ENCODE measurements around the gene TMEM260. TPM values are rescaled to one million over a fixed set of nuclear protein-coding genes. Genes with fewer than 3 reads are reported as not detected.
"Not testable (repeated sequence)": the region's sequence is repeated elsewhere in the genome, so short reads cannot be mapped to it uniquely, and the experiment has no call there.

The TMEM260 gene
- total RNA-seq, 1 donor from 2014 or later, result 20.6 TPM

DNA sequence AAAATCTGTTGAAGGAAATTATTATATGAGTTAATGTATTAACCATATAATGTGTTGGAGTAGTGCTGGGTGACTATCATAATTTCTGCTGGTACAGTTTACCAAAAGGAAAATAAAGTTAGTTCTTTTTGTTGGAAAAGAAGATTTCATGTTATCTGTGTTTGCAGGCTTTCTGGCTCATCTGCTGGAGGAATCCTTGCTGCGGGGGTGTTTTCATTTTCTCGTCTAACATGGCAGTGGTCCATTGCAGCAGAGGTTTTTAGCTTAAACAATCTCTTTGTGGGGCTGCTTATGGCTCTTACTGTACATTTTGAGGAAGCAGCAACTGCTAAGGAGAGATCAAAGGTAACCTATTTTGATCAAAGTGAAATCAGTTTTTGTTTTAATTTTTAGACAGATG lies 24.1 kb downstream of the TMEM260 start:
- Histone ChIP-seq H3K4me1 (ENCODE audit: insufficient read depth, low read length) (no peaks in the 10 kb centered on the region), H2AFZ (ENCODE audit: low read depth, low read length) (no peak overlapping the region), H3K4me3 (ENCODE audit: insufficient read depth, low read depth, low read length) (no peak overlapping the region), H3K4me2 (ENCODE audit: low read length) (no peak overlapping the region), H3K36me3 (ENCODE audit: insufficient read depth, low read length) (no peaks in the 10 kb centered on the region), H3K9ac (ENCODE audit: low read length) (no peak overlapping the region), H3K27ac (ENCODE audit: low read depth, low read length) (no peak overlapping the region), H3K9me3 (ENCODE audit: insufficient read depth, low read depth, low read length) (no peaks in the 10 kb centered on the region), H3K79me2 (ENCODE audit: insufficient read depth, low read length) (no peaks in the 10 kb centered on the region), H4K20me1 (ENCODE audit: insufficient read depth, low read length) (no peaks in the 10 kb centered on the region), H3K27me3 (ENCODE audit: insufficient read depth, low read length) (no peaks in the 10 kb centered on the region)
- H3K27ac Mint-ChIP-seq (ENCODE audit: unreplicated experiment), result no peak overlapping the region
- H3K9me3 Mint-ChIP-seq (ENCODE audit: unreplicated experiment), result no peaks in the 10 kb centered on the region
- FAIRE-seq (no peak), DNase-seq (ENCODE audit: low read depth) (no peak)
- H3K27me3 Mint-ChIP-seq (ENCODE audit: low read depth, unreplicated experiment), result no peaks in the 10 kb centered on the region
- TF ChIP-seq, protein P1, sequence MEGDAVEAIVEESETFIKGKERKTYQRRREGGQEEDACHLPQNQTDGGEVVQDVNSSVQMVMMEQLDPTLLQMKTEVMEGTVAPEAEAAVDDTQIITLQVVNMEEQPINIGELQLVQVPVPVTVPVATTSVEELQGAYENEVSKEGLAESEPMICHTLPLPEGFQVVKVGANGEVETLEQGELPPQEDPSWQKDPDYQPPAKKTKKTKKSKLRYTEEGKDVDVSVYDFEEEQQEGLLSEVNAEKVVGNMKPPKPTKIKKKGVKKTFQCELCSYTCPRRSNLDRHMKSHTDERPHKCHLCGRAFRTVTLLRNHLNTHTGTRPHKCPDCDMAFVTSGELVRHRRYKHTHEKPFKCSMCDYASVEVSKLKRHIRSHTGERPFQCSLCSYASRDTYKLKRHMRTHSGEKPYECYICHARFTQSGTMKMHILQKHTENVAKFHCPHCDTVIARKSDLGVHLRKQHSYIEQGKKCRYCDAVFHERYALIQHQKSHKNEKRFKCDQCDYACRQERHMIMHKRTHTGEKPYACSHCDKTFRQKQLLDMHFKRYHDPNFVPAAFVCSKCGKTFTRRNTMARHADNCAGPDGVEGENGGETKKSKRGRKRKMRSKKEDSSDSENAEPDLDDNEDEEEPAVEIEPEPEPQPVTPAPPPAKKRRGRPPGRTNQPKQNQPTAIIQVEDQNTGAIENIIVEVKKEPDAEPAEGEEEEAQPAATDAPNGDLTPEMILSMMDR (IDR thresholded peaks at IDR 0.05; ENCODE audit: insufficient read depth, low read depth, low read length), result no peak
- no peak for TF ChIP-seq EZH2 (IDR thresholded peaks at IDR 0.05; ENCODE audit: insufficient read depth, low read length)
- no peaks in the 10 kb centered on the region for H3K4me1 Mint-ChIP-seq (ENCODE audit: low read depth, unreplicated experiment)
- peaks cover 2% of the 10 kb centered on the region for H3K36me3 Mint-ChIP-seq (ENCODE audit: low read depth, unreplicated experiment)
- H3K4me3 Mint-ChIP-seq (ENCODE audit: unreplicated experiment), result no peak overlapping the region

DNA sequence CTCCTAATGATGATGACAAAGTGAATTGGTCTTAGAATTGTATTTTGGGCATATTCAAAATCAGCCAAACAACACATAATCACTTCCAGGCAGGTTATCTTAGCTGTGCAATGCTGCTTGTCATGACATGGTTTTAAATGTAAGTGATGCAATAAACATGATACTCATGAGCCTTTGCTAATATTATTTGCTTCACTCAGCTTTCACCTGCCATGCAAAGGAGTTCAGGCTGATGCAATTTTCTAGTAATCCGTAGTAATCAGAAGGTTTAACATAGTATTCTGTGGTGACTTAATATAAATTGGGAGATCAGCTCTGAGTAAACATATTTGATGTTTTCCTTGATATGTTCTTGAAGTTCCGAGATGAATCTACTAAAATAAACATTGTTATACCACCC lies 29.1 kb downstream of the TMEM260 start:
- DNase-seq (ENCODE audit: low read depth) (no peak), FAIRE-seq (no peak)
- Histone ChIP-seq H4K20me1 (ENCODE audit: insufficient read depth, low read length) (no peaks in the 10 kb centered on the region), H3K36me3 (ENCODE audit: insufficient read depth, low read length) (no peaks in the 10 kb centered on the region), H3K27me3 (ENCODE audit: insufficient read depth, low read length) (no peaks in the 10 kb centered on the region), H2AFZ (ENCODE audit: low read depth, low read length) (no peak overlapping the region), H3K4me1 (ENCODE audit: insufficient read depth, low read length) (no peaks in the 10 kb centered on the region), H3K27ac (ENCODE audit: low read depth, low read length) (no peak overlapping the region), H3K9ac (ENCODE audit: low read length) (no peak overlapping the region), H3K4me2 (ENCODE audit: low read length) (no peak overlapping the region), H3K9me3 (ENCODE audit: insufficient read depth, low read depth, low read length) (no peaks in the 10 kb centered on the region), H3K79me2 (ENCODE audit: insufficient read depth, low read length) (no peaks in the 10 kb centered on the region), H3K4me3 (ENCODE audit: insufficient read depth, low read depth, low read length) (no peak overlapping the region)
- H3K4me3 Mint-ChIP-seq (ENCODE audit: unreplicated experiment), result no peak overlapping the region
- no peak overlapping the region for H3K27ac Mint-ChIP-seq (ENCODE audit: unreplicated experiment)
- no peaks in the 10 kb centered on the region for H3K27me3 Mint-ChIP-seq (ENCODE audit: low read depth, unreplicated experiment)
- no peaks in the 10 kb centered on the region for H3K4me1 Mint-ChIP-seq (ENCODE audit: low read depth, unreplicated experiment)
- peaks cover 12% of the 10 kb centered on the region for H3K36me3 Mint-ChIP-seq (ENCODE audit: low read depth, unreplicated experiment)
- TF ChIP-seq EZH2 (IDR thresholded peaks at IDR 0.05; ENCODE audit: insufficient read depth, low read length), result no peak
- TF ChIP-seq, protein P1 (IDR thresholded peaks at IDR 0.05; ENCODE audit: insufficient read depth, low read depth, low read length), result no peak
- H3K9me3 Mint-ChIP-seq (ENCODE audit: unreplicated experiment), result no peaks in the 10 kb centered on the region

DNA sequence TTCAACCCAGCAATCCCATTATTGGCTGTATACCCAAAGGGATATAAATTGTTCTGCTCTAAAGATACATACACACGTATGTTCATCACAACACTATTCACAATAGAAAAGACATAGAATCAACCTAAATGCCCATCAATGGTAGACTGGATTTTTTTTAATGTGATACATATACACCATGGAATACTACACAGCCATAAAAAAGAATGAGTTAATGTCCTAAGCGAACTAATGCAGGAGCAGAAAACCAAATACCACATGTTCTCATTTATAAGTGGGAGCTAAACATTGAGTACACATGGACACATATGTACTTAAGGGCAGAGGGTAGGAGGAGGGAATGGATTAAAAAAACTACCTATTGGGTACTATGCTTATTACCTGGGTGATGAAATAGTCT lies 32.1 kb downstream of the TMEM260 start:
- H3K4me3 ChIP-seq (ENCODE audit: insufficient read depth, low read depth, low read length); H3K9ac ChIP-seq (ENCODE audit: low read length); H3K4me1 Mint-ChIP-seq (ENCODE audit: low read depth, unreplicated experiment); H3K27ac Mint-ChIP-seq (ENCODE audit: unreplicated experiment); H2AFZ ChIP-seq (ENCODE audit: low read depth, low read length); H3K9me3 Mint-ChIP-seq (ENCODE audit: unreplicated experiment); H3K27me3 ChIP-seq (ENCODE audit: insufficient read depth, low read length); H3K79me2 ChIP-seq (ENCODE audit: insufficient read depth, low read length); H3K4me2 ChIP-seq (ENCODE audit: low read length); H3K4me1 ChIP-seq (ENCODE audit: insufficient read depth, low read length); H3K9me3 ChIP-seq (ENCODE audit: insufficient read depth, low read depth, low read length); H4K20me1 ChIP-seq (ENCODE audit: insufficient read depth, low read length); FAIRE-seq; H3K36me3 ChIP-seq (ENCODE audit: insufficient read depth, low read length); DNase-seq (ENCODE audit: low read depth); H3K4me3 Mint-ChIP-seq (ENCODE audit: unreplicated experiment); H3K27me3 Mint-ChIP-seq (ENCODE audit: low read depth, unreplicated experiment); H3K27ac ChIP-seq (ENCODE audit: low read depth, low read length): not testable (repeated sequence)
- H3K36me3 Mint-ChIP-seq (ENCODE audit: low read depth, unreplicated experiment), result peaks cover 10% of the 10 kb centered on the region
